Upper lobe of left lung (tissue), 4 donors: ENCODE measurements around the gene RBM12.
"Not testable (repeated sequence)": the region's sequence is repeated elsewhere in the genome, so short reads cannot be mapped to it uniquely, and the experiment has no call there.

Source experiments
- CTCF ChIP-seq, 6 experiments: fragments of 450-650 bp in 4 of 6; fragments of 200-600 bp in 2 of 6; sonication (generic) in 2 of 6; IDR thresholded peaks; one replicate each; pipeline ENCODE4 v1.5.1; 2016 to 2019; ENCODE audit warnings: antibody characterized with exemption in 6 of 6
- EP300 ChIP-seq, 4 donors: sonication (generic); formaldehyde crosslinking; IDR thresholded peaks; one replicate each; pipeline ENCODE4 v1.5.1; 2017; ENCODE audit warnings: antibody characterized with exemption in 4 of 4, control low read depth in 2 of 4
- POLR2A ChIP-seq, 4 donors: fragments of 450-650 bp; IDR thresholded peaks; one replicate each; pipeline ENCODE4 v1.5.1; 2016 to 2017; ENCODE audit warnings: antibody characterized with exemption in 4 of 4, mild to moderate bottlenecking in 2 of 4
- POLR2AphosphoS5 ChIP-seq, 2 donors: sonication (generic); formaldehyde crosslinking; IDR thresholded peaks; one replicate each; pipeline ENCODE4 v1.5.1; 2017; ENCODE audit warnings: antibody characterized with exemption in 2 of 2

DNA sequence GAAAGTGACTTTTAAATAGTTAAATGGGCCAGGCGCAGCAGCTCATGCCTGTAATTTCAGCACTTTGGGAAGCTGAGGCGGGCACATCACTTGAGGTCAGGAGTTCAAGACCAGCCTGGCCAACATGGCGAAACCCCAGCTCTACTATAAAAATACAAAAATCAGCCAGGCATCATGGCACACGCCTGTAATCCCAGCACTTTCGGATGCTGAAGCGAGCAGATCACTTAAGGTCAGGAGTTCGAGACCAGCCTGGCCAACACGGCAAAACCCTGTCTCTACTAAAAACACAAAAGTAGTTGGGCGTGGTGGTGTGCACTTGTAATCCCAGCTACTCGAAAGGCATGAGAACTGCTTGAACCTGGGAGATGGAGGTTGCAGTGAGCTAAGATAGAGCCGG is 41.2 kb upstream of the RBM12 start:
- TF ChIP-seq CTCF, EP300, POLR2A, POLR2AphosphoS5 (IDR thresholded peaks at IDR 0.05): not testable (repeated sequence)
